ENCODE data around the gene RAPGEF2.
"Not testable (repeated sequence)": the region's sequence is repeated elsewhere in the genome, so short reads cannot be mapped to it uniquely, and the experiment has no call there.

The RAPGEF2 gene

DNA sequence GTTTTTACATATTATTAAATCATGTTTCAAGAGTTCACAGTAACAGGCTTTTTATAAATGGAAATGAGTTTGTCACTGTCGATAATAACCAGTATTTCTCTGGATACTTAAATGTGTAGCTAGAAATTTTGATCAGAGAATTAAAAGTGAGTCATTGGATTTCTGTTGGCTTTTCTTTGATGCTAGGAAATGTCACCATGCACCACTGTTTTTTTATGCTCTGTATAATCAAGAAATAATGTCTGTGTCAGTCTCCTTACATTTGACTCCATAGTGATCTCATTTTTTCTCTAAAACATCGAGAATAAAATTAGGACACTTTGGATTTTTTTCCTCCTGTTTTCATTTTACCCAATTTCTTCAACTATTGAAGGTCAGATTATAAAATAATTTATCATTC, 234.2 kb downstream of the RAPGEF2 start:
- DNase-seq = no peak

- DNase-seq = no peak
Measured at GRCh38 chr4:159341522-159341921, 238.6 kb downstream of the RAPGEF2 start.

DNA sequence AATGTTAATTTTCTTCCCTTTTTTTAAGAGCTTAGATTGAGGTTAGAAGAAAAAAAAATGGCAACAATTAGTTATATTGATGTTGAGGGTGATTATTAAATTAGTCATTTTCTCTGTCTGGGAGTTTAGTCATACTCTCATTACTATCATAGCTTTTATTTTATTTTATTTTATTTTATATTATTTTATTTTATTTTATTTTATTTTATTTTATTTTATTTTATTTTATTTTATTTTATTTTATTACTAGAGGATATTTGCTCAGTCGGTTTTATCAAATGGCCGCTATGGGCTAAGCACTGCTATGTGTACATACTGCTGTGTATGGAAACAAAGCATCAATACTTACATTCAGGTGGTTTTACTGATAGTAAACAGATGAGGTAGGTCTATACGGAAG, 239.5 kb downstream of the RAPGEF2 start:
- no peak for DNase-seq

- DNase-seq = no peak
Measured at GRCh38 chr4:159343116-159343515, 240.2 kb downstream of the RAPGEF2 start.

DNA sequence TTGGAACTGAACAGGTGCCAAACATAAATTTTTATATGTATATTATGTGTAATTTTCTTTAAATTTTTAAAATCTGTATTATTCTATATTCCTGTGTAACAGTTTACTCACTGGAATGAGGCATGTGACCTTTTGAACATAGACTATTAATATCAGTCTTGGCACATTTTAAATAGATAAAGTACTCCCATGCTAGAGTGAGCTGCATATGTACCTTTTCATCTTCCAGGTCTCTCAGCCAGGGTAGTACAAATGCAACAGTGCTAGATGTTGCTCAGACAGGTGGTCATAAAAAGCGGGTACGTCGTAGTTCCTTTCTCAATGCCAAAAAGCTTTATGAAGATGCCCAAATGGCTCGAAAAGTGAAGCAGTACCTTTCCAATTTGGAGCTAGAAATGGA, 242.0 kb downstream of the RAPGEF2 start:
- no peak for DNase-seq

DNA sequence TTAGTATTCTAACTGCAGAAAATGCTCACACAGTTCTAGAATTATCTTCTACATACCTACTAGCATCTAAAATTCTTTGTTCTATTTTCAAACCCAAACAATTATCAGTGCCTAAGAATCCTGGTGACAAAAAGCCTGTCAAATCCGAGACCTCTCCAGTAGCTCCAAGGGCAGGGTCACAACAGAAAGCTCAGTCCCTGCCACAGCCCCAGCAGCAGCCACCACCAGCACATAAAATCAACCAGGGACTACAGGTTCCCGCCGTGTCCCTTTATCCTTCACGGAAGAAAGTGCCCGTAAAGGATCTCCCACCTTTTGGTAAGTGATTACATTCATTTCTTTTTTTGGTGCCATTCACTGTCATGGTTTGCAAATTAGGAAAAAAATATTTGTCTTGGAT, 243.8 kb downstream of the RAPGEF2 start:
- DNase-seq = no peak

- no peak for DNase-seq
Measured at GRCh38 chr4:159347813-159348212, 244.9 kb downstream of the RAPGEF2 start.

DNA sequence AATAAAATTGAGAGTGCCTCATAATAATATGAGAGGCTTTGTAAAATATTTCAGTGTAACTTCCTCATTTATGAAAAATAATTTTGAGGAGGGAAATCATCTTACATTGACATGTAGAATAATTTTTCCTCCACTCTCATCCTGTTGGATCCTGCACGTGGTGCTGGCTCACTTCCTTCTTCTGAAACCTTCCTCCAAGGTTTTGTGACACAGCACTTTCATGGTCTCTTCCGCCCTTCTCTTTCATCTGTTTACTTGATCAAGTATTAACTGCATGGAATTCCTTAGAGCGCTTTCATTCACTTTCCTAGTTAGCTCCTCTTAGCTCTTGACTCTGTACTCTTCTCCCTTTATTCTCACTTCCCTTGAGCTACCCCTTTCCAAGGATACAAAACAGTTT, 246.5 kb downstream of the RAPGEF2 start:
- DNase-seq = no peak

- no peak for DNase-seq
Measured at GRCh38 chr4:159352609-159353008, 249.7 kb downstream of the RAPGEF2 start.

DNA sequence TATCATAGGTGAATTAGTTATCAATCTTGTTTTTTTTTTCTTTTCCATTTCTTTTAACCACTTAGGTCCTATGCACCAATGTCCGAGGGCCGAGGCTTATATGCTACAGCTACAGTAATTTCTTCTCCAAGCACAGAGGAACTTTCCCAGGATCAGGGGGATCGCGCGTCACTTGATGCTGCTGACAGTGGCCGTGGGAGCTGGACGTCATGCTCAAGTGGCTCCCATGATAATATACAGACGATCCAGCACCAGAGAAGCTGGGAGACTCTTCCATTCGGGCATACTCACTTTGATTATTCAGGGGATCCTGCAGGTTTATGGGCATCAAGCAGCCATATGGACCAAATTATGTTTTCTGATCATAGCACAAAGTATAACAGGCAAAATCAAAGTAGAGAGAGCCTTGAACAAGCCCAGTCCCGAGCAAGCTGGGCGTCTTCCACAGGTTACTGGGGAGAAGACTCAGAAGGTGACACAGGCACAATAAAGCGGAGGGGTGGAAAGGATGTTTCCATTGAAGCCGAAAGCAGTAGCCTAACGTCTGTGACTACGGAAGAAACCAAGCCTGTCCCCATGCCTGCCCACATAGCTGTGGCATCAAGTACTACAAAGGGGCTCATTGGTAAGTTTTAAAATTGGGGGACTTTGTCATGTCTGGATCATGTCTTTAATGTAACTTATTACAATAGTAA, 250.7 kb downstream of the RAPGEF2 start:
- no peak for DNase-seq

- no peak for DNase-seq
Measured at GRCh38 chr4:159355466-159355865, 252.6 kb downstream of the RAPGEF2 start.

DNA sequence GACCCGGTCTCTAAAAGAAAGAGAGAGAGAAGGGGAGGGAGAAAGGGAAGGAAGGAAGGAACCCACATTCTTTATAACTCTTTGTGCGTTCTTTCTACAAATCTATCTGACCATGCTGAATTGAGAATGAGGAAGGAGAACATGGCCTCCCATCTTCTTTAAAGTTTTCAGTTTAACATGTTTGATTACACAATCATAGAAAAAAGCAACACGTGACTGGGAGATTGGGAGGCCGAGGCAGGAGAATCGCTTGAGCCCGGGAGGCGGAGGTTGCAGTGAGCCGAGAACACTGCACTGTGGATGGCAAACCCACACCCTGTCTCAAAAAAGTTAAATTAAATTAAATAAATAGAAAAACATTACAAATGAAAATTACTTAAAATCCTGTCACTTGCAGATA, 254.5 kb downstream of the RAPGEF2 start:
- no peak for DNase-seq

GRCh38 chr4:159358226-159358625, 255.3 kb downstream of the RAPGEF2 start:
- DNase-seq = no peak

DNA sequence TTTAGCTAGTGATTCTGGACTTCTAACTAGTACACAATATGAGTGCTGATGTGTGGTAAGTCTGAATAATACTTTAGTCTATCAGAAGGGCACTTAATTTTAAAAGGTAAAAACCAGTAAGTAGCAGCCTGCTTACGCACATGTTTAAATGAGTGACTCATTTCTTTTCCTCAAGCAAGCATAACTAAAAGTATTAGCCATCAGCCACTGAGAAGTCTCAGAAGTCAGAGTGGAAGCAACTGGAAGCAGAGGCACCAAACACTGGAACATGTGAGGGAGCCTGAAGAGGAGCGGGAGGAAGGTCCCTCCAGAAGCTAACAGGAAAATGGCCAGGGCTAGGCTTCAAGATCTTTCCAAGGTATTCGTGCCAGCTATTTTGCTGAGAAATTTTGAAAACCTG, 257.7 kb downstream of the RAPGEF2 start:
- DNase-seq = no peak

- no peak for DNase-seq
Measured at GRCh38 chr4:159363361-159363760, 260.5 kb downstream of the RAPGEF2 start.

DNA sequence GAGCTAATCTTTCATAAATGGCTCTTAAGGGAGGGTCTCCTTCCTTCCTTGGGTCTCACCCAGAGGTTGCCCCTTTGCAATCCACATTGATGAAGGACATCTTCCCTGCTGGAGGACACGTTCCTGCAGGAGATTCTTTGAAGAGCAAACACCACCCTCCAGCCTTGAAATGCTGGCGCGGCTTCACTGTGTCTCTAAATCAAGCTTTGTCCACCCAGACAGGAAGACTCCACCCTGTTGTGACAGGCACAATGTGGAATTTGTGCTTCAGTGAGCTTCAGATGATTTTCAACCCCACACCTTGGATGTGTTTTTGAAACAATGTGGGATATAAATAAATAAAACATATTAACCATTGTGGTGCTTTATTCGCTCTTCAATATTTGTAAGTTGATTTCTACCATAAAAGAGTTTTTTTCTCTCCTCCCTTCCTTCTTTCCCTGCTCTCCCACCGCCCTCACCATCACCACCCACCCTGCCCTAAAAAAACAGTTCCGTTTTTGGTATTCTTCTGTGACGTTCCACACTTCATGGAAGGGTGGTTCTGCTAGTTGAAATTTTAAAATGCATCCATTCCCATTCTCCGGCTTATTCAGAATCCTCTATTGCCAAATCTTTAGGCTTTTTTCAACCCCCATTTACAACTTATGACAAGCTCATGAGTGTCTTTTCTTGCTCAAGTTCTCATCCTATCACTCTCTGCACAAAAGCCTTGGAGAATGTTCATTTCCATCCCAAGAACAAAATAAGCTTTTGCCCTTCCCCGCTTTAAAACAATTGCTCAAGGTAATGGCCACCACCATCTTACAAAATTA, 264.3 kb downstream of the RAPGEF2 start:
- no peak for DNase-seq

DNA sequence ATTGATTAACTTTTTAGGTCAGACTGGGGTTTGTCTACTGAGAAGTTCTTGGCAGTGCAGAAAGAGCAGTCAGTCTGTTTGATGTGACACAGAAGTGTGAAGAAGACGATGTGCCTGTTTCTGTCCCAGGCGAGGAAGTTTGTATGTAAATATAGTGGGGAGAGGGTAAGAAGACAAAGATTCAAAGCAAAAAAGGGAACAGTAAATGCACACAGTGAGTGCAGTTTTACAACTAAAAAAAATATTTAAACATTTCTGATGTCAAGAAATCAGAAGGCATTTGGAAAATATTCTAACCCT, 264.9 kb downstream of the RAPGEF2 start:
- no peak for DNase-seq

DNA sequence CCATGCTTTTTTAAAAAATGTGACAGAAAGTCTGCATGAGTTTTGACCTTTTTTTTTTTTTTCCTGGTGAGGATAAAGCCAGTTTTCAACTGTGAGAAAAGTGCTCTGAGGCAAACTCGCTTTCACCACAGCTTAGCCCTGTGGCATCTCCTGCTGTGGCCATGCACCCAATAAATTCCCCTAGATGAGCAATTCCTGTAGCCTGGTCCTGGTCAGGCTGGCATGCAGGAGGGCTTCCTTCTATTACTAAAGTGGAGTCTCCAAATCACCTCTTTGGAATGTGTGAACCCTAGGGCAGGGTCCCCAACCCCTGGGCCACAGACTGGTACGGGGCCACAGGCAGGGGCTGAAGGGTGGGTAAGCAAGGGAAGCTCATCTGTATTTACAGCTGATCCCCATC, 265.4 kb downstream of the RAPGEF2 start:
- no peak for DNase-seq

DNA sequence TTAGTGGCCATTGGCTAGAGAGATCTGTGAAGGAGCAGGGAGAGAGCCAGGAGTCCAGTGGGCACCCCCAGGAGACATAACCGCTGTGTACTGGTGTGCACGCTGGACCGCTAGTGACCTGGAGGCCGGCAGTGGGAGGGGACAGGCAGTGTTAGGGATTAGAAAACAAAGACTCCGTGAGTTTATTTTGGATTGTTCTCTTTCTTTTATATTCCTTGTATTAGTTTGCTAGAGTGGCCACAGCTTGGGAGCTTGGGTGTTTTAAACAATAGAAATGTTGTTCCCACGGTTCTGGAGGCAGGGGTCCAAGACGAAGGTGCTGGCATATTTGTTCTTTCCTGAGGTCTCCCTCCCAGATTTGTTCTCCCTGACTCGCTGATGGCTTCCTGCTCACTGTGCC, 266.4 kb downstream of the RAPGEF2 start:
- DNase-seq = no peak

GRCh38 chr4:159370286-159370685, 267.4 kb downstream of the RAPGEF2 start:
- DNase-seq = no peak

- DNase-seq = no peak
Measured at GRCh38 chr4:159374749-159375530, 272.1 kb downstream of the RAPGEF2 start.

DNA sequence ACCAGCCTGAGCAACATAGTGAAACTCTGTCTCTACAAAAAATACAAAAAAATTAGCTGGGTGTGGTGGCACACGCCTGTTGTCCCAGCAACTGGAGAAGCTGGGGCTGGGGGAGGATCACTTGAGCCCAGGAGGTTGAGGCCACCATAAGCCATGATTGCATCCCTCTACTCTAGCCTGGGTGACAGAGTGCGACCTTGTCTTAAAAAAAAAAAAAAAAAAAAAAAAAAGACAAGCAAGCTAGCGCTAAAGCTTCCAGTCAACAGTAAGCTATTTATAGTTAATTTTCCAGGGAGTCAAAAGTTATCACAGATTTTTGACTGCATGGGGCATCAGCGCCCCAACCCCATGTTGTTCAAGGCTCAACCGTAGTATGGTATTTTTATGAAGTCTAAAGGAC, 273.4 kb downstream of the RAPGEF2 start:
- no peak for DNase-seq

DNA sequence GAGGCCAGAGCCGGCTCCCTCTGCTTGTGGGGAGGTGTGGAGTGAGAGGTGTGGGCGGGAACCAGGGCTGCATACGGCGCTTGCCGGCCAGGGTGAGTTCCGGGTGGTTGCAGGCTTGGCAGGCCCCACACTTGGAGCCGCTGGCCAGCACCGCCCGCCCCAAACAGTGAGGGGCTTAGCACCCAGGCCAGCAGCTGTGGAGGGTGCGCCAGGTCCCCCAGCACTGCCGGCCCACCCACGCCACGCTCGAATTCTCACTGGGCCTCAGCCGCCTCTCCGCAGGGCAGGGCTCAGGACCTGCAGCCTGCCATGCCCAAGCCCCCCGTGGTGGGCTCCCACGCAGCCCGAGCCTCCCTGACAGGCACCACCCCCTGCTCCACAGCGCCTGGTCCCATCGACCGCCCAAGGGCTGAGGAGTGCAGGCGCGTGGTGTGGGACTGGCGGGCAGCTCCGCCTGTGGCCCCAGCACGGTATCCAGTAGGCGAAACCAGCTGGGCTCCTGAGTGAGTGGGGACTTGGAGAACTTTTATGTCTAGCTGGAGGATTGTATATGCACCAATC, 275.3 kb downstream of the RAPGEF2 start:
- no peak for DNase-seq

GRCh38 chr4:159379064-159379463, 276.2 kb downstream of the RAPGEF2 start:
- DNase-seq = not testable (repeated sequence)

Data from DMS79 (cell line).